ENCODE measurements around the gene HS3ST5. TPM values are rescaled to one million over a fixed set of nuclear protein-coding genes. Genes with fewer than 3 reads are reported as not detected.

The HS3ST5 gene
- total RNA-seq, 2 donors from 2014 or later: 0.31 to 2.0 TPM

DNA sequence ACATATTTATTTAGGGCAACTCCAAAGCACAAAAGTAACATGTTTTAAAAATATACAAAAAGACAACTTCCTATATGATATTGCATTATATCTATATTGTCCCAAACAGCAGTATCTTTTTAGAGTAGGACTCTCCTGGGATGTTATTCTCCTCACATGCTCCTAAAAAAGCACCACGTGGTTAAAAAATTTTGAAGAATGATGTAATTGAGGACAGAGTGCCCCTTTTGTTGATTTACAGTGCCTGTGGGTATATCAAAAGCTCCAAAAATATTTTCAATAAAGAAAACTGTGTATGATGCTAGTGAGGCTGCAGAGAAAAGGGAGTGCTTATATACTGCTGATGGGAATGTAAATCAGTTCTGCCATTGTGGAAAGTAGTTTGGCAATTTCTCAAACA, 241.6 kb downstream of the HS3ST5 start:
- no peak overlapping the region for H3K4me3 ChIP-seq (ENCODE audit: low read length)
- no peaks in the 10 kb centered on the region for H3K36me3 Mint-ChIP-seq (ENCODE audit: low read depth)
- no peak overlapping the region for H3K9ac ChIP-seq (ENCODE audit: extremely low read depth, low read length, poor library complexity, severe bottlenecking)
- WGBS, 2 experiments (ENCODE audit: insufficient coverage in 1 of 2, insufficient read length in 1 of 2): 70% methylated on average over 1 of the region's 1 CpG; no CpG with 5 or more reads in 1 of the 2 experiments
- H3K9me3 Mint-ChIP-seq: no peaks in the 10 kb centered on the region
- H3K27ac Mint-ChIP-seq: no peak overlapping the region
- H3K9me3 ChIP-seq (ENCODE audit: control insufficient read depth, low read length): no peaks in the 10 kb centered on the region
- TF ChIP-seq, protein P1, sequence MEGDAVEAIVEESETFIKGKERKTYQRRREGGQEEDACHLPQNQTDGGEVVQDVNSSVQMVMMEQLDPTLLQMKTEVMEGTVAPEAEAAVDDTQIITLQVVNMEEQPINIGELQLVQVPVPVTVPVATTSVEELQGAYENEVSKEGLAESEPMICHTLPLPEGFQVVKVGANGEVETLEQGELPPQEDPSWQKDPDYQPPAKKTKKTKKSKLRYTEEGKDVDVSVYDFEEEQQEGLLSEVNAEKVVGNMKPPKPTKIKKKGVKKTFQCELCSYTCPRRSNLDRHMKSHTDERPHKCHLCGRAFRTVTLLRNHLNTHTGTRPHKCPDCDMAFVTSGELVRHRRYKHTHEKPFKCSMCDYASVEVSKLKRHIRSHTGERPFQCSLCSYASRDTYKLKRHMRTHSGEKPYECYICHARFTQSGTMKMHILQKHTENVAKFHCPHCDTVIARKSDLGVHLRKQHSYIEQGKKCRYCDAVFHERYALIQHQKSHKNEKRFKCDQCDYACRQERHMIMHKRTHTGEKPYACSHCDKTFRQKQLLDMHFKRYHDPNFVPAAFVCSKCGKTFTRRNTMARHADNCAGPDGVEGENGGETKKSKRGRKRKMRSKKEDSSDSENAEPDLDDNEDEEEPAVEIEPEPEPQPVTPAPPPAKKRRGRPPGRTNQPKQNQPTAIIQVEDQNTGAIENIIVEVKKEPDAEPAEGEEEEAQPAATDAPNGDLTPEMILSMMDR (conservative IDR thresholded peaks at IDR 0.05): no peak
- H3K4me1 Mint-ChIP-seq: no peaks in the 10 kb centered on the region
- H3K4me1 ChIP-seq (ENCODE audit: control insufficient read depth, insufficient read depth, low read length): no peaks in the 10 kb centered on the region
- no peaks in the 10 kb centered on the region for H3K27me3 ChIP-seq (ENCODE audit: control insufficient read depth, insufficient read depth, low read length, poor library complexity, severe bottlenecking)
- H3K27me3 Mint-ChIP-seq (ENCODE audit: insufficient read depth): no peaks in the 10 kb centered on the region
- DNase-seq: no peak
- H3K27ac ChIP-seq (ENCODE audit: low read depth, low read length): no peak overlapping the region
- no peaks in the 10 kb centered on the region for H3K36me3 ChIP-seq (ENCODE audit: control insufficient read depth, insufficient read depth, low read length)
- no peak overlapping the region for H3K4me3 Mint-ChIP-seq

DNA sequence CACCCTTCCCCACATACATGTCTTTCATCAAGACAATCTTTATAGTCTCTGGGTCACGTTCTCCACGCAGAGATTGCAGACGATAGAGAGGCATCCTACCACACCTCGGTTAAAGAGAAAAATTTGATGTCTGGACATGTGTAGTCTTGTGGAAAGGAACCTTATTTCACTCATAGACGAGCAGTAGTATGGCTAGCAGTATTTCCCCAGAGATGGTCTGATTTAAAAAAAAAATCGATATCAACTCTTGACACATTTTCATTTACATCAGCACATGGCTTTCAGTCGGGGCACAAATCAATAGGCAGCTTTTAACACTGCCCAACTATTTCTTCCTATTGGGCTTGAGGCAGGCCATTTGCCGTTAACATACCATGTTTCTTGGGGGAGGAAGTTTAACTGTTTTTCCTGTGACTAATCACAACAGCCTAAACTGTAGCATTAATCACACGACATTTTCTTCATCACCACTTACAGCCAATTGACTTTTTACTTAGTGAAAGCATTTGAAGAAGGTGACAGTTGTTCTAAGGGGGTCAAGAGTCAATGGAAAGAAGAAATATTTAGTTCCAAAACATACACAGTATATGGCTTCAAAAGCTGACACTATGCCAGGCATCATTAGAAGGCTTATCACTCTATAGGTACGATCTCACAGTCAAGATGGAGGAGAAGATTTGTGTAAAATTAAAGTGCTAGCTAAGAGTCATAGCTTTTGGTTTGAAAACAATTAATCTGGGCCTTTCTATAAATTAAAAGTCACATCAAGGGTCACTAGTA, 242.4 kb downstream of the HS3ST5 start:
- H3K4me1 Mint-ChIP-seq: no peaks in the 10 kb centered on the region
- 86 to 93% methylated on average over 5 to 10 of the region's 10 CpGs for WGBS, 2 experiments (ENCODE audit: insufficient coverage in 1 of 2, insufficient read length in 1 of 2)

DNA sequence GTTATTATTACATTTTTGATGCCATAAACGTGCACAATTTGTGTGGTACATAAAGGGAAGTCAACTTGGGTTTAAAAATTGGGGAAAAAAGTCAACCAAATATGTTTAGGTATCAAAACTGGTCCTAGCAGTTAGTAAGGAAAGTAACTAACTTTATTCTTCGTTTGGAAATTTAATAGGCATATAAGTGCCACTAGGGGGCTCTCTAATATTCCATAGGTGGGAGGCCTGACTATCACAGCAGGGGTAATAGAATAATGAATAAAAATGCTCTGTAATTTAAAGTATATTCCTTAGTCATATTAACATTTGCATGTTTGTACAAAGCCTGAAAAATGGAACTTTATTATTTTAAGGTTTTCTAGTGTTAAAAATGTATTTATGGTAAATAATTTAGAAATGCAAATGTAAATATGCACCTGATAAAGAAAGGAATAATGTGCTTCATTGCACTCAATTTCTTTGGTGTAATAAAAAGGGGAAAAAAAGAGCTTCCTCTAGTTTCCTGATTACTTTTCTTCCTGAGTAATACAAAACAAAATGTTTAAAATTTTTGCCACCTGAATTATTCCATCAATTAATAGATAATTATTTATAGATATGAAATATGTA, 246.2 kb downstream of the HS3ST5 start:
- Histone ChIP-seq H3K9ac (ENCODE audit: extremely low read depth, low read length, poor library complexity, severe bottlenecking) (no peak overlapping the region), H3K4me3 (ENCODE audit: low read length) (no peak overlapping the region), H3K36me3 (ENCODE audit: control insufficient read depth, insufficient read depth, low read length) (no peaks in the 10 kb centered on the region), H3K9me3 (ENCODE audit: control insufficient read depth, low read length) (no peaks in the 10 kb centered on the region), H3K27ac (ENCODE audit: low read depth, low read length) (no peak overlapping the region), H3K27me3 (ENCODE audit: control insufficient read depth, insufficient read depth, low read length, poor library complexity, severe bottlenecking) (no peaks in the 10 kb centered on the region), H3K4me1 (ENCODE audit: control insufficient read depth, insufficient read depth, low read length) (no peaks in the 10 kb centered on the region)
- H3K36me3 Mint-ChIP-seq (ENCODE audit: low read depth): no peaks in the 10 kb centered on the region
- 5 to 25% methylated on average over 2 of the region's 2 CpGs for WGBS, 2 experiments (ENCODE audit: insufficient coverage in 1 of 2, insufficient read length in 1 of 2)
- no peak overlapping the region for H3K27ac Mint-ChIP-seq
- H3K4me3 Mint-ChIP-seq: no peak overlapping the region
- no peaks in the 10 kb centered on the region for H3K4me1 Mint-ChIP-seq
- no peaks in the 10 kb centered on the region for H3K9me3 Mint-ChIP-seq
- no peaks in the 10 kb centered on the region for H3K27me3 Mint-ChIP-seq (ENCODE audit: insufficient read depth)
- DNase-seq: no peak
- TF ChIP-seq, protein P1 (conservative IDR thresholded peaks at IDR 0.05): peak; percentile 93

More for the DNA sequence above, 242.4 kb downstream of the HS3ST5 start:
- Histone ChIP-seq H3K9me3 (ENCODE audit: control insufficient read depth, low read length) (no peaks in the 10 kb centered on the region), H3K4me3 (ENCODE audit: low read length) (no peak overlapping the region), H3K4me1 (ENCODE audit: control insufficient read depth, insufficient read depth, low read length) (no peaks in the 10 kb centered on the region), H3K36me3 (ENCODE audit: control insufficient read depth, insufficient read depth, low read length) (no peaks in the 10 kb centered on the region), H3K9ac (ENCODE audit: extremely low read depth, low read length, poor library complexity, severe bottlenecking) (no peak overlapping the region), H3K27ac (ENCODE audit: low read depth, low read length) (no peak overlapping the region), H3K27me3 (ENCODE audit: control insufficient read depth, insufficient read depth, low read length, poor library complexity, severe bottlenecking) (no peaks in the 10 kb centered on the region)
- Mint-ChIP-seq H3K9me3 (no peaks in the 10 kb centered on the region), H3K27me3 (ENCODE audit: insufficient read depth) (no peaks in the 10 kb centered on the region), H3K4me3 (no peak overlapping the region), H3K27ac (no peak overlapping the region), H3K36me3 (ENCODE audit: low read depth) (no peaks in the 10 kb centered on the region)
- no peak for DNase-seq
- TF ChIP-seq, protein P1 (conservative IDR thresholded peaks at IDR 0.05): no peak

All from endodermal cell (in vitro differentiated cells).